Neural cell (in vitro differentiated cells): Measurements from ENCODE around the gene KIF12.

Experiments used
- EP300 ChIP-seq: fragments of 450-650 bp; conservative IDR thresholded peaks from 2 replicates; pipeline ENCODE4 v1.6.1; 2014; ENCODE audit warnings: antibody characterized with exemption, mild to moderate bottlenecking, moderate library complexity; ENCODE audit not compliant: poor library complexity, severe bottlenecking
- POLR2AphosphoS5 ChIP-seq: IDR thresholded peaks from 2 replicates; pipeline ENCODE4 v1.6.1; 2012
- TF ChIP-seq, protein P1 (sequence below): fragments of 450-650 bp; IDR thresholded peaks from 2 replicates; pipeline ENCODE4 v1.5.1; 2014; ENCODE audit warnings: antibody characterized with exemption, mild to moderate bottlenecking, moderate library complexity; ENCODE audit not compliant: poor library complexity, severe bottlenecking
- TF ChIP-seq, protein P2 (sequence below): IDR thresholded peaks from 2 replicates; pipeline ENCODE4 v1.6.1; 2012; ENCODE audit warnings: borderline replicate concordance

DNA sequence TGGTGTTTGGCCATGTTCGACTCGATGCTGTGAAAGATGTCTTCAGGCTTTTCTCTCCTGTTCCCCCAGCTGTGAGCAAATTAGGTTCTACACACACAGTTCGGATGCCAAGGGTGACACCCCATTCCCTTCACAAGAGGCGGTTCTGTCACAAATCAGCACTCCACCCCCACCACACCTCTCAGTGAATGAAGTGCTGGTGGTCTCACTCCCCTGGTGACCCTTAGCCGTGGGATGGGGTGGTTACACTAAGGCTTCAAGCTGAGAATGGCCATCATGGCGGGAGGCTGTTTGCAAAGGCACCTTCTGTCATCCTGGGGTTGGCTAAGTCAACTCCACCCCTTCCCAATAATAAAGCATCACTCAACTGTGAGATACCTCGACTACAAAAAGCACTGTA is 47.4 kb downstream of the KIF12 start:
- TF ChIP-seq, protein P1, sequence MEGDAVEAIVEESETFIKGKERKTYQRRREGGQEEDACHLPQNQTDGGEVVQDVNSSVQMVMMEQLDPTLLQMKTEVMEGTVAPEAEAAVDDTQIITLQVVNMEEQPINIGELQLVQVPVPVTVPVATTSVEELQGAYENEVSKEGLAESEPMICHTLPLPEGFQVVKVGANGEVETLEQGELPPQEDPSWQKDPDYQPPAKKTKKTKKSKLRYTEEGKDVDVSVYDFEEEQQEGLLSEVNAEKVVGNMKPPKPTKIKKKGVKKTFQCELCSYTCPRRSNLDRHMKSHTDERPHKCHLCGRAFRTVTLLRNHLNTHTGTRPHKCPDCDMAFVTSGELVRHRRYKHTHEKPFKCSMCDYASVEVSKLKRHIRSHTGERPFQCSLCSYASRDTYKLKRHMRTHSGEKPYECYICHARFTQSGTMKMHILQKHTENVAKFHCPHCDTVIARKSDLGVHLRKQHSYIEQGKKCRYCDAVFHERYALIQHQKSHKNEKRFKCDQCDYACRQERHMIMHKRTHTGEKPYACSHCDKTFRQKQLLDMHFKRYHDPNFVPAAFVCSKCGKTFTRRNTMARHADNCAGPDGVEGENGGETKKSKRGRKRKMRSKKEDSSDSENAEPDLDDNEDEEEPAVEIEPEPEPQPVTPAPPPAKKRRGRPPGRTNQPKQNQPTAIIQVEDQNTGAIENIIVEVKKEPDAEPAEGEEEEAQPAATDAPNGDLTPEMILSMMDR = no peak
- TF ChIP-seq, protein P2, sequence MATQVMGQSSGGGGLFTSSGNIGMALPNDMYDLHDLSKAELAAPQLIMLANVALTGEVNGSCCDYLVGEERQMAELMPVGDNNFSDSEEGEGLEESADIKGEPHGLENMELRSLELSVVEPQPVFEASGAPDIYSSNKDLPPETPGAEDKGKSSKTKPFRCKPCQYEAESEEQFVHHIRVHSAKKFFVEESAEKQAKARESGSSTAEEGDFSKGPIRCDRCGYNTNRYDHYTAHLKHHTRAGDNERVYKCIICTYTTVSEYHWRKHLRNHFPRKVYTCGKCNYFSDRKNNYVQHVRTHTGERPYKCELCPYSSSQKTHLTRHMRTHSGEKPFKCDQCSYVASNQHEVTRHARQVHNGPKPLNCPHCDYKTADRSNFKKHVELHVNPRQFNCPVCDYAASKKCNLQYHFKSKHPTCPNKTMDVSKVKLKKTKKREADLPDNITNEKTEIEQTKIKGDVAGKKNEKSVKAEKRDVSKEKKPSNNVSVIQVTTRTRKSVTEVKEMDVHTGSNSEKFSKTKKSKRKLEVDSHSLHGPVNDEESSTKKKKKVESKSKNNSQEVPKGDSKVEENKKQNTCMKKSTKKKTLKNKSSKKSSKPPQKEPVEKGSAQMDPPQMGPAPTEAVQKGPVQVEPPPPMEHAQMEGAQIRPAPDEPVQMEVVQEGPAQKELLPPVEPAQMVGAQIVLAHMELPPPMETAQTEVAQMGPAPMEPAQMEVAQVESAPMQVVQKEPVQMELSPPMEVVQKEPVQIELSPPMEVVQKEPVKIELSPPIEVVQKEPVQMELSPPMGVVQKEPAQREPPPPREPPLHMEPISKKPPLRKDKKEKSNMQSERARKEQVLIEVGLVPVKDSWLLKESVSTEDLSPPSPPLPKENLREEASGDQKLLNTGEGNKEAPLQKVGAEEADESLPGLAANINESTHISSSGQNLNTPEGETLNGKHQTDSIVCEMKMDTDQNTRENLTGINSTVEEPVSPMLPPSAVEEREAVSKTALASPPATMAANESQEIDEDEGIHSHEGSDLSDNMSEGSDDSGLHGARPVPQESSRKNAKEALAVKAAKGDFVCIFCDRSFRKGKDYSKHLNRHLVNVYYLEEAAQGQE = no peak
- TF ChIP-seq POLR2AphosphoS5 (no peak), EP300 (no peak)
